MCF 10A (cell line): ENCODE measurements around the gene TRAPPC3L. TPM values are rescaled to one million over a fixed set of nuclear protein-coding genes. Genes with fewer than 3 reads are reported as not detected.

ENCODE experiments used
- BruUV-seq: library from RNA; stranded (reverse); fragments of 400-500 nt; replicated peaks from 2 replicates; lab custom pipeline; 2021; lab: Mats Ljungman, UMichigan
- CTCF ChIA-PET: fragments of 300-600 bp; sonication (Branson Sonifier 250); formaldehyde crosslinking; extraction: SDS; loops from one replicate; lab custom pipeline; 2021; ENCODE audit warnings: antibody characterized with exemption, inconsistent platforms; lab: Yijun Ruan, JAX
- POLR2A ChIA-PET: fragments of 300-600, 350-650 bp; sonication (Branson Sonifier 250); formaldehyde crosslinking; extraction: SDS; loops from one replicate; lab custom pipeline; 2020; ENCODE audit warnings: antibody characterized with exemption, inconsistent platforms; lab: Yijun Ruan, JAX
- DNase-seq: peaks from one replicate; pipeline ENCODE4 v3.0.0-alpha.2; 2018; ENCODE audit not compliant: unreplicated experiment
- H3K27ac Mint-ChIP-seq: one replicate; pipeline ENCODE4 v1.8.0; 2022; ENCODE audit warnings: mild to moderate bottlenecking, low read depth, mixed read lengths; ENCODE audit not compliant: unreplicated experiment
- H3K27me3 Mint-ChIP-seq: one replicate; pipeline ENCODE4 v1.8.0; 2022; ENCODE audit warnings: mixed read lengths; ENCODE audit not compliant: insufficient read depth, unreplicated experiment
- H3K36me3 Mint-ChIP-seq: one replicate; pipeline ENCODE4 v1.8.0; 2022; ENCODE audit warnings: mild to moderate bottlenecking, moderate library complexity, mixed read lengths; ENCODE audit not compliant: insufficient read depth, unreplicated experiment
- H3K4me1 Mint-ChIP-seq: one replicate; pipeline ENCODE4 v1.8.0; 2022; ENCODE audit warnings: mixed read lengths; ENCODE audit not compliant: insufficient read depth, unreplicated experiment
- H3K4me3 Mint-ChIP-seq: one replicate; pipeline ENCODE4 v1.8.0; 2022; ENCODE audit warnings: mild to moderate bottlenecking, moderate library complexity, mixed read lengths; ENCODE audit not compliant: unreplicated experiment
- H3K9me3 Mint-ChIP-seq: one replicate; pipeline ENCODE4 v1.8.0; 2022; ENCODE audit warnings: mixed read lengths; ENCODE audit not compliant: unreplicated experiment
- intact Hi-C: fragments of 100-400 bp; cut with micrococcal nuclease; formaldehyde crosslinking; loops from 2 replicates; pipeline ENCODE4 v1.14.1; 2022
- total RNA-seq: library from RNA; stranded (reverse); gene quantifications from 2 replicates; pipeline ENCODE4 v1.2.3, GENCODE V29; 2022
- TF ChIP-seq, protein P1 (sequence below): fragments of 200-600 bp; IDR thresholded peaks from one replicate; pipeline ENCODE4 v1.8.0; 2022; ENCODE audit warnings: antibody characterized with exemption, mild to moderate bottlenecking; ENCODE audit not compliant: unreplicated experiment

The TRAPPC3L gene
- total RNA-seq, 1 experiment from 2014 or later = not detected

DNA sequence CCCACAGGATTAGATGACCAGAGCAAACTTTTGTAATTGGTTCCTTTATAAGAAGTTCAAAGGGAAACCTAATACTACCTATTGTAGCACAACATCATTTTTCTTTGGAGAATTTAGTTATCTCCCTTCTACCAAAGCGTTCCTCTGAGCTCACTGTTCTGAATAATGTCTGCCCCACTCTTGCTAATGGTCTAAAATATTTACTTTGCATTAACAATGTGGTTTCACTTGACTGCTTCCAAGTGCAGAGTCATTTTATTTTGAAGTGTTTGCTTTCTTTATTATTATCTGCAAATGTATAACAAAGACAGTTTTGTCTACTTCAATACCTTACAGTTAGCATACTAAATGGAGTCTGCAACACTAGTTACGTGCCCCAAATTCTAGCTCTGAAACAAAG, 15.0 kb downstream of the TRAPPC3L start:
- Mint-ChIP-seq H3K27me3 (no peaks in the 10 kb centered on the region), H3K36me3 (no peaks in the 10 kb centered on the region), H3K4me3 (no peak overlapping the region), H3K4me1 (peaks cover 19% of the 10 kb centered on the region), H3K27ac (no peak overlapping the region), H3K9me3 (no peaks in the 10 kb centered on the region)
- no TSS peak for BruUV-seq
- TF ChIP-seq, protein P1, sequence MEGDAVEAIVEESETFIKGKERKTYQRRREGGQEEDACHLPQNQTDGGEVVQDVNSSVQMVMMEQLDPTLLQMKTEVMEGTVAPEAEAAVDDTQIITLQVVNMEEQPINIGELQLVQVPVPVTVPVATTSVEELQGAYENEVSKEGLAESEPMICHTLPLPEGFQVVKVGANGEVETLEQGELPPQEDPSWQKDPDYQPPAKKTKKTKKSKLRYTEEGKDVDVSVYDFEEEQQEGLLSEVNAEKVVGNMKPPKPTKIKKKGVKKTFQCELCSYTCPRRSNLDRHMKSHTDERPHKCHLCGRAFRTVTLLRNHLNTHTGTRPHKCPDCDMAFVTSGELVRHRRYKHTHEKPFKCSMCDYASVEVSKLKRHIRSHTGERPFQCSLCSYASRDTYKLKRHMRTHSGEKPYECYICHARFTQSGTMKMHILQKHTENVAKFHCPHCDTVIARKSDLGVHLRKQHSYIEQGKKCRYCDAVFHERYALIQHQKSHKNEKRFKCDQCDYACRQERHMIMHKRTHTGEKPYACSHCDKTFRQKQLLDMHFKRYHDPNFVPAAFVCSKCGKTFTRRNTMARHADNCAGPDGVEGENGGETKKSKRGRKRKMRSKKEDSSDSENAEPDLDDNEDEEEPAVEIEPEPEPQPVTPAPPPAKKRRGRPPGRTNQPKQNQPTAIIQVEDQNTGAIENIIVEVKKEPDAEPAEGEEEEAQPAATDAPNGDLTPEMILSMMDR = no peak
- no peak for DNase-seq
- ChIA-PET CTCF (interaction anchor here (0.6 to 1.5 kb wide), 9 partner anchors 16 to 1835 kb away, joined by 3 to 8 read pairs (median 4); no protein-coding TSS in a partner anchor), POLR2A (interaction anchor here (0.7 kb wide), 1 partner anchor 251 kb away, joined by 3 read pairs; the partner anchor contains the start of gene TSPYL1)
- intact Hi-C loops = loop anchor here (2.0 to 5.0 kb wide), 2 partner anchors 160 to 313 kb away; partner anchors contain the start of gene DSE

DNA sequence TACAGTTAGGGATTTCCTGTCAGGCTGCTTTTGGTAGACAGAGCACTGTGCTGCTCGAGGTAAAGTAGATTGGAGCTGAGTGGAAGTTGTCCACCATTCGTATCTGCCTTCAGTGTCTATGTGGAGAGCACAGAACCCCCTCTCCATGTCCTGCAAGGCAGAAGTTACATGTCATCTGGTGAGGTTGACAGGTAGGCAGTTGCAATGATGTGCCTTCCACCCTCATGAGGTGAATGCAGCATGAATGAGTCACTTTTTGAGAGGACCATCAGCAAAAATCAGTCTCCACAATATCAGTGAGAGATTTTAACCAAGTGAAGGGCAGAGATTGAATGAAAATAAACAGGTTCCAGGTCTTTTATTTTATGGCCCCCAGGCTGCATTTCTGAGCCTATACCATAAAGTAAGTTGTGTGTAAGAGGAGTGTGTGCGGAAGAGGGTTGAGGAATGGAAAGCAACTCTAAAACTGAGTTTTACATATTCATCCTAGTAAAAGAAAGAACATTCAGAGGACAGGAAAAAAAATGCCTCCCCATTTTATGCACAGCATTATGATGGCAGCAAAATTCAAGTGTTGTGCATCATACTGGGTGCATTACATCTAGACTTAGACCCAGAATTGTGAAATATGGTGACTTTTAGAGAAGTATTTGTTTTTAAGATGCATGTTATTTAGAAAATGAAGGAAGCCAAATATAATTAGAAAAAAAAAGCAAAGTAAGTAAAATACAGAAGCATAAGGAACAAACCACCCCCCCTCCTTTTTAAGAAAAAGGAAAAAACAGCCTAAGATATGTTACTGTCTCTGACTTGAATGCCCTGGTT, 15.8 kb downstream of the TRAPPC3L start:
- no peak overlapping the region for H3K27ac Mint-ChIP-seq
- H3K4me1 Mint-ChIP-seq = peaks cover 19% of the 10 kb centered on the region
- TF ChIP-seq, protein P1 = no peak
- no peak for DNase-seq
- H3K4me3 Mint-ChIP-seq = no peak overlapping the region
- no peaks in the 10 kb centered on the region for H3K36me3 Mint-ChIP-seq
- H3K9me3 Mint-ChIP-seq = no peaks in the 10 kb centered on the region
- H3K27me3 Mint-ChIP-seq = no peaks in the 10 kb centered on the region
- CTCF ChIA-PET = interaction anchor here (0.7 to 1.9 kb wide), 9 partner anchors 12 to 265 kb away, joined by 3 to 11 read pairs (median 4); partner anchors contain the start of gene CALHM5
- POLR2A ChIA-PET = no interaction called here
- intact Hi-C loops = loop anchor here (2.0 to 5.0 kb wide), 2 partner anchors 159 to 312 kb away; partner anchors contain the start of gene DSE
- BruUV-seq = no TSS peak

DNA sequence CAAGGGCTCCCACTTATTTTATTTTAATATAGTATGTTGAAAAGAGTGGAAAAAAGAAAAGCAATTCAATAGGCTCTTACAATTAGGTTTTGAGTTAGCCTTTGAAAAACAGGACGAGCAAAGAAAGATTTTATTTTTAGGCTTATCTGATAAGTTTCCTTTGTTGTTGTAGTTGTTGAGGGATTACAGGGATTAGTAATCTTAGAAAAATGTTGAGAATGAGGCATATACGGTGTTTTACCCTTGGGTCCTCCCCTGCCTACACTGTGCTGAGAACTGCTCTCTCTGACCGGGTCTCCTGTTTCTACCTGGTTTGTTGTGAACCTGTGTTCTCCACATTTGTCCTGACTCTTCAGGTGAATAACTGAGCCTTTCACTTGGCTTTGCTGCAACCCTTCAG, 16.7 kb downstream of the TRAPPC3L start:
- BruUV-seq = no TSS peak
- TF ChIP-seq, protein P1 = no peak
- no peaks in the 10 kb centered on the region for H3K9me3 Mint-ChIP-seq
- ChIA-PET POLR2A (interaction anchor here (0.8 kb wide), 1 partner anchor 78 kb away, joined by 3 read pairs; no protein-coding TSS in a partner anchor), CTCF (interaction anchor here (0.6 to 1.9 kb wide), 9 partner anchors 13 to 264 kb away, joined by 3 to 11 read pairs (median 3); partner anchors contain the start of gene CALHM5)
- H3K27ac Mint-ChIP-seq = no peak overlapping the region
- intact Hi-C loops = no loop called here
- DNase-seq = no peak
- H3K4me3 Mint-ChIP-seq = no peak overlapping the region
- H3K4me1 Mint-ChIP-seq = peaks cover 19% of the 10 kb centered on the region
- H3K36me3 Mint-ChIP-seq = no peaks in the 10 kb centered on the region
- no peaks in the 10 kb centered on the region for H3K27me3 Mint-ChIP-seq

DNA sequence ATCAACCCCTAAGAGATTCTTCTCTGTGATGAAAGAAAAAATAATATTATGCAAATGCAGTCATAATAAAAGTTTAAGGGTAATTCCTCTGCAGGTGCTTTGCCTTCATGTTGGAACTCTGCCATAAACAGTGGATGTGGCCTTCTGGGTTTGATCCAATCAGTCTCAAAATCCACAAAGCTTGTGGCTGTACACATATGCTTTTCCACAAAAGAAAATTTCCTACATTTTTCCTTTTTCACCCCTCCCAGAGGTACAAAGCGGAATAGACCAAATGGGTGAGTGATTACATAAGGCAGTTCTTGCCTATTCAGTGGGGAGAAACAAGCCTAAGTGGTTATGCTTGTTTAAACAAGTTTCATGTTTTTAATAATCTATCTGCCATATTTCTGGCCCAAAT, 17.4 kb downstream of the TRAPPC3L start:
- CTCF ChIA-PET = interaction anchor here (0.8 to 1.9 kb wide), 4 partner anchors 15 to 259 kb away, joined by 3 to 11 read pairs (median 4); partner anchors contain the start of gene CALHM5
- Mint-ChIP-seq H3K27ac (no peak overlapping the region), H3K27me3 (no peaks in the 10 kb centered on the region), H3K36me3 (no peaks in the 10 kb centered on the region), H3K4me1 (peaks cover 19% of the 10 kb centered on the region), H3K4me3 (no peak overlapping the region), H3K9me3 (no peaks in the 10 kb centered on the region)
- POLR2A ChIA-PET = interaction anchor here (0.8 kb wide), 1 partner anchor 77 kb away, joined by 3 read pairs; no protein-coding TSS in a partner anchor
- DNase-seq = no peak
- BruUV-seq = no TSS peak
- intact Hi-C loops = no loop called here
- TF ChIP-seq, protein P1 = no peak
